ENCODE measurements around the gene GPANK1. TPM values are rescaled to one million over a fixed set of nuclear protein-coding genes. Genes with fewer than 3 reads are reported as not detected.
A peak's percentile ranks its signal among the peaks of the same experiment; 100 is the strongest.

Gene GPANK1
- total and polyA plus RNA-seq, 2 of the 4 experiments (the other 2 are of a cell fraction) = 6.1 to 13.8 TPM

DNA sequence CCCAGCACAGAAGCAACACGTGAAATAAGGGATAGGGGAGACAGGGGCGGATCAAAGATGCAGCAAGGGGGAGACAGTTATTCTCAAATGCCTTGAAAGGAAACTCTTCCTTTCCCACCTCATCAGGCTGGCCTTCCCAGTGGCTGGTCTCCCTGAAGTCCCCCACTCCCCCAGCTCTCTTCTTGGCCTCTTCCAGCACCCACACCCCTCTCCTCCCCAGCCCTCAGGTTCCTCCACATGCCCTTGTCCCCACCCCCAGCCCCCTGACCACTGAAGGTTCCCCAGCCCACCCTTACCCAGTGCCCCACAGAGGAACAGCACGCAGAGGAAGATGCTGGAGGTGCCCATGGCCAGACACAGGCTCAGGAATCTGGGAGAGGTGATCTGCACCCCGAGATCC lies 48.7 kb upstream of the GPANK1 start:
- Histone ChIP-seq H3K79me1 (ENCODE audit: low read depth in 1 of 2, low read length in 2 of 2) (no peaks in the 10 kb centered on the region), H3K9ac (ENCODE audit: low read depth, low read length) (no peak overlapping the region), H3K18ac (ENCODE audit: low read depth, low read length) (no peak overlapping the region), H2AFZ (replicated peaks; ENCODE audit: low read length, poor library complexity) (no peak overlapping the region), H2BK120ac (ENCODE audit: low read depth, low read length) (no peak overlapping the region), H3K27ac (ENCODE audit: insufficient read depth, low read length) (no peak overlapping the region), H3K27me3 (ENCODE audit: control insufficient read depth, insufficient read depth, low read length) (peaks cover 37% of the 10 kb centered on the region), H4K5ac (ENCODE audit: low read depth, low read length) (no peak overlapping the region), H3K14ac (replicated peaks; ENCODE audit: low read depth, low read length) (no peak overlapping the region), H3K23ac (ENCODE audit: low read depth, low read length) (no peak overlapping the region), H4K91ac (ENCODE audit: insufficient read depth, low read depth, low read length) (no peak overlapping the region), H4K20me1 (ENCODE audit: insufficient read depth, low read length) (no peaks in the 10 kb centered on the region; the same call in 1 of the 2 replicates), H3K36me3 (ENCODE audit: control insufficient read depth, insufficient read depth, low read length) (no peaks in the 10 kb centered on the region), H3K9me1 (ENCODE audit: insufficient read depth, low read length) (no peaks in the 10 kb centered on the region), H3K4ac (ENCODE audit: low read depth, low read length) (no peak overlapping the region), H2BK20ac (ENCODE audit: low read depth, low read length) (no peak overlapping the region), H2BK5ac (ENCODE audit: low read depth, low read length, poor library complexity, severe bottlenecking) (no peak overlapping the region), H3K9me3 (ENCODE audit: control insufficient read depth, insufficient read depth, low read length) (no peaks in the 10 kb centered on the region), H3K4me1 (ENCODE audit: control insufficient read depth, insufficient read depth, low read length) (no peaks in the 10 kb centered on the region), H2AK9ac (replicated peaks; ENCODE audit: low read depth, low read length, poor library complexity) (peak overlapping the region; percentile 61), H3K4me2 (ENCODE audit: low read depth, low read length) (no peak overlapping the region), H3K56ac (ENCODE audit: extremely low read depth, insufficient read depth, low read length) (no peak overlapping the region), H4K8ac (ENCODE audit: low read depth in 2 of 2, low read length in 2 of 2) (no peak overlapping the region), H2AK5ac (ENCODE audit: low read depth, low read length) (no peak overlapping the region), H3K4me3 (ENCODE audit: insufficient read depth, low read depth, low read length) (no peak overlapping the region), H2BK15ac (ENCODE audit: low read depth, low read length) (no peak overlapping the region)
- no peak for TF ChIP-seq MAFK (IDR thresholded peaks at IDR 0.05; ENCODE audit: low read depth, low read length)
- TF ChIP-seq RCOR1 (IDR thresholded peaks at IDR 0.05; ENCODE audit: insufficient replicate concordance, low read length) = no peak
- no peak for TF ChIP-seq POLR2A (IDR thresholded peaks at IDR 0.05; ENCODE audit: low read depth, low read length)
- TF ChIP-seq MXI1 (IDR thresholded peaks at IDR 0.05; ENCODE audit: borderline replicate concordance, low read depth, low read length) = no peak
- TF ChIP-seq RFX5 (IDR thresholded peaks at IDR 0.05; ENCODE audit: low read depth, low read length) = no peak
- TF ChIP-seq SMC3 (IDR thresholded peaks at IDR 0.05; ENCODE audit: low read depth, low read length) = no peak
- TF ChIP-seq RAD21 (IDR thresholded peaks at IDR 0.05; ENCODE audit: low read length) = no peak
- TF ChIP-seq, protein P1, sequence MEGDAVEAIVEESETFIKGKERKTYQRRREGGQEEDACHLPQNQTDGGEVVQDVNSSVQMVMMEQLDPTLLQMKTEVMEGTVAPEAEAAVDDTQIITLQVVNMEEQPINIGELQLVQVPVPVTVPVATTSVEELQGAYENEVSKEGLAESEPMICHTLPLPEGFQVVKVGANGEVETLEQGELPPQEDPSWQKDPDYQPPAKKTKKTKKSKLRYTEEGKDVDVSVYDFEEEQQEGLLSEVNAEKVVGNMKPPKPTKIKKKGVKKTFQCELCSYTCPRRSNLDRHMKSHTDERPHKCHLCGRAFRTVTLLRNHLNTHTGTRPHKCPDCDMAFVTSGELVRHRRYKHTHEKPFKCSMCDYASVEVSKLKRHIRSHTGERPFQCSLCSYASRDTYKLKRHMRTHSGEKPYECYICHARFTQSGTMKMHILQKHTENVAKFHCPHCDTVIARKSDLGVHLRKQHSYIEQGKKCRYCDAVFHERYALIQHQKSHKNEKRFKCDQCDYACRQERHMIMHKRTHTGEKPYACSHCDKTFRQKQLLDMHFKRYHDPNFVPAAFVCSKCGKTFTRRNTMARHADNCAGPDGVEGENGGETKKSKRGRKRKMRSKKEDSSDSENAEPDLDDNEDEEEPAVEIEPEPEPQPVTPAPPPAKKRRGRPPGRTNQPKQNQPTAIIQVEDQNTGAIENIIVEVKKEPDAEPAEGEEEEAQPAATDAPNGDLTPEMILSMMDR (conservative IDR thresholded peaks at IDR 0.05; ENCODE audit: low read depth, low read length) = no peak
- TF ChIP-seq CHD1 (IDR thresholded peaks at IDR 0.05; ENCODE audit: low read depth, low read length) = no peak
- no peak for TF ChIP-seq CEBPB (IDR thresholded peaks at IDR 0.05; ENCODE audit: low read depth, low read length)
- no peak for TF ChIP-seq BHLHE40 (IDR thresholded peaks at IDR 0.05; ENCODE audit: low read depth, low read length)
- TF ChIP-seq, protein P2, sequence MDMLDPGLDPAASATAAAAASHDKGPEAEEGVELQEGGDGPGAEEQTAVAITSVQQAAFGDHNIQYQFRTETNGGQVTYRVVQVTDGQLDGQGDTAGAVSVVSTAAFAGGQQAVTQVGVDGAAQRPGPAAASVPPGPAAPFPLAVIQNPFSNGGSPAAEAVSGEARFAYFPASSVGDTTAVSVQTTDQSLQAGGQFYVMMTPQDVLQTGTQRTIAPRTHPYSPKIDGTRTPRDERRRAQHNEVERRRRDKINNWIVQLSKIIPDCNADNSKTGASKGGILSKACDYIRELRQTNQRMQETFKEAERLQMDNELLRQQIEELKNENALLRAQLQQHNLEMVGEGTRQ (IDR thresholded peaks at IDR 0.05; ENCODE audit: low read depth, low read length) = no peak
- TF ChIP-seq NFE2L2 (IDR thresholded peaks at IDR 0.05; ENCODE audit: low read depth, low read length) = no peak
- TF ChIP-seq MAZ (IDR thresholded peaks at IDR 0.05; ENCODE audit: borderline replicate concordance, low read depth, low read length) = no peak
- TF ChIP-seq FOS (IDR thresholded peaks at IDR 0.05; ENCODE audit: low read depth, low read length) = no peak
- TF ChIP-seq, protein P3, sequence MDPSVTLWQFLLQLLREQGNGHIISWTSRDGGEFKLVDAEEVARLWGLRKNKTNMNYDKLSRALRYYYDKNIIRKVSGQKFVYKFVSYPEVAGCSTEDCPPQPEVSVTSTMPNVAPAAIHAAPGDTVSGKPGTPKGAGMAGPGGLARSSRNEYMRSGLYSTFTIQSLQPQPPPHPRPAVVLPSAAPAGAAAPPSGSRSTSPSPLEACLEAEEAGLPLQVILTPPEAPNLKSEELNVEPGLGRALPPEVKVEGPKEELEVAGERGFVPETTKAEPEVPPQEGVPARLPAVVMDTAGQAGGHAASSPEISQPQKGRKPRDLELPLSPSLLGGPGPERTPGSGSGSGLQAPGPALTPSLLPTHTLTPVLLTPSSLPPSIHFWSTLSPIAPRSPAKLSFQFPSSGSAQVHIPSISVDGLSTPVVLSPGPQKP (IDR thresholded peaks at IDR 0.05; ENCODE audit: borderline replicate concordance, low read depth, low read length) = no peak
- no peak for ATAC-seq (ENCODE audit: low read depth)
- no TSS peak for BruUV-seq (replicated peaks)
- ChIA-PET CTCF (no interaction called here), POLR2A (ENCODE audit: unreplicated experiment) (no interaction called here)
- in situ Hi-C loops (cut with MboI; ENCODE audit: low sequenced_read_pairs) = no loop called here
- no peak for DNase-seq
- WGBS, 2 experiments (ENCODE audit: extremely low coverage in 2 of 2, insufficient read length in 1 of 2) = no CpG with 5 or more reads among the region's 4 CpGs
- dilution Hi-C loops (cut with HindIII; ENCODE audit: low sequenced_read_pairs, unreplicated experiment) = no loop called here
- intact Hi-C loops (cut with micrococcal nuclease) = no loop called here

All from IMR-90 (cell line).